GM18861 (cell line): Measurements from ENCODE around the gene OR6C3.
"Not testable (repeated sequence)": the region's sequence is repeated elsewhere in the genome, so short reads cannot be mapped to it uniquely, and the experiment has no call there.

ENCODE experiments used
- ATAC-seq: cut with Tn5 transposase; IDR thresholded peaks from one replicate; pipeline ENCODE4 v1.9.1; 2021; ENCODE audit not compliant: unreplicated experiment

OR6C3 gene

GRCh38 chr12:55330446-55330845 lies at the start of gene OR6C3:
TSS of gene OR6C3 (plus strand) at chr12:55330746. CDS start at chr12:55331701, 955 bp downstream.
- ATAC-seq = no peak

- no peak for ATAC-seq
Observed at GRCh38 chr12:55280991-55281390, 49.6 kb upstream of the OR6C3 start.

- ATAC-seq = no peak
Observed at GRCh38 chr12:55289999-55290398, 40.5 kb upstream of the OR6C3 start.

GRCh38 chr12:55296469-55296868 lies 34.1 kb upstream of the OR6C3 start, which contains the start of gene OR6C6:
TSS of gene OR6C6 (minus strand) at chr12:55296569. CDS start at chr12:55295232, 1,337 bp downstream.
- ATAC-seq = no peak

- ATAC-seq = no peak
Observed at GRCh38 chr12:55314043-55314442, 16.5 kb upstream of the OR6C3 start, which contains the start of gene OR6C1. TSS of gene OR6C1 (plus strand) at chr12:55314343. CDS start at chr12:55320600, 6,257 bp downstream.

- no peak for ATAC-seq
Observed at GRCh38 chr12:55320201-55320600, 10.3 kb upstream of the OR6C3 start.

GRCh38 chr12:55325801-55326200 lies 4.7 kb upstream of the OR6C3 start:
- not testable (repeated sequence) for ATAC-seq

GRCh38 chr12:55336002-55336401 lies 5.5 kb downstream of the OR6C3 start:
- ATAC-seq = no peak

- not testable (repeated sequence) for ATAC-seq
Observed at GRCh38 chr12:55355338-55355737, 24.8 kb downstream of the OR6C3 start.

- ATAC-seq = no peak
Observed at GRCh38 chr12:55362675-55363074, 32.1 kb downstream of the OR6C3 start, which contains the start of gene OR6C75. TSS of gene OR6C75 (plus strand) at chr12:55362975. CDS start at chr12:55365111, 2,136 bp downstream.

GRCh38 chr12:55365086-55365485 lies 34.5 kb downstream of the OR6C3 start:
- no peak for ATAC-seq

GRCh38 chr12:55372521-55372920 lies 42.0 kb downstream of the OR6C3 start:
- no peak for ATAC-seq
